ENCODE results near the gene PEX3. TPM values are rescaled to one million over a fixed set of nuclear protein-coding genes. Genes with fewer than 3 reads are reported as not detected.

The PEX3 gene
- total RNA-seq, 1 donor from 2014 or later = 13.0 TPM

DNA sequence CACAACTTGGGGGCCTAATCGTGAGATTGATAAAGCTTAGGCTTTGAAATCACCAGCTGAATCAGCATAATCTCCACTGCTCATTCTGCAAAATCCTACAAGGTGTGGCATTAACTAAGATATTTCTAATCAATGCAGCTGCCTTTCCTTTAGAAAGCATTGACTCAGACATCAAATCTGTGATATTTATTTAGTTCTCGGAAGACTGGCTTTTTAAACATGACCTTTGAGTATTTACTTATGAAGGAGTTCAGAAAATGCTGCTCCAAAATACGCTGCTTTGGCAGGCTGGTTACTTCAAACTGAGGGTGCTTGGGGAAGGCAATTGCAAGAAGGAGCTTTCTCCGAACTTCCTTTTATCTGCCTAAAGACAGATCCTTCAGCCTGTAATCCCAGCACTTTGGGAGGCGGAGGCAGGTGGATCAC, 84.6 kb downstream of the PEX3 start:
- intact Hi-C loops (cut with micrococcal nuclease) = loop anchor here (5.0 kb wide), 2 partner anchors 593 to 617 kb away; partner anchors contain the start of gene STX11

DNA sequence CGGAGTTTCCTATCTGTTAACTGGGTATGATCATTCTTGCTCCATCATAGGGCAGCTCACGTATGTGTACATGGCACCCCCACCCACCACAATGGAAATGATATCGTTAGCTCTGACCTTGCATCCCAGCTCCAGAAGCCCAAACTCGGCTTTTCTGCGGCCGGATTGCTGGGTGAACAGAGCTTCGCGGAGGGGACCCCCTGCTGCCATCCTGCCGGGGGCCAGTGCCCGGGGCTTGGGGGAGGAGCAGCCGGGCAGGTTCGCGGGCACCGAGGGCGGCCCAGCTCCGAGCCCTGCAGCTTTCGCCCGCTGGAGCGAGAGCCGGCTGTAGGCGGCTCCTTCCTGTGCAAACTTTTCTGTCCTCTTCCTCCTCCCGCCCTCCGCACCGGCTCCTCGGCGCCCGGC, 85.9 kb downstream of the PEX3 start:
- intact Hi-C loops (cut with micrococcal nuclease) = loop anchor here (1.0 to 5.0 kb wide), 7 partner anchors 8 to 616 kb away; partner anchors contain the start of genes ADAT2, FUCA2, LTV1 and PEX3

DNA sequence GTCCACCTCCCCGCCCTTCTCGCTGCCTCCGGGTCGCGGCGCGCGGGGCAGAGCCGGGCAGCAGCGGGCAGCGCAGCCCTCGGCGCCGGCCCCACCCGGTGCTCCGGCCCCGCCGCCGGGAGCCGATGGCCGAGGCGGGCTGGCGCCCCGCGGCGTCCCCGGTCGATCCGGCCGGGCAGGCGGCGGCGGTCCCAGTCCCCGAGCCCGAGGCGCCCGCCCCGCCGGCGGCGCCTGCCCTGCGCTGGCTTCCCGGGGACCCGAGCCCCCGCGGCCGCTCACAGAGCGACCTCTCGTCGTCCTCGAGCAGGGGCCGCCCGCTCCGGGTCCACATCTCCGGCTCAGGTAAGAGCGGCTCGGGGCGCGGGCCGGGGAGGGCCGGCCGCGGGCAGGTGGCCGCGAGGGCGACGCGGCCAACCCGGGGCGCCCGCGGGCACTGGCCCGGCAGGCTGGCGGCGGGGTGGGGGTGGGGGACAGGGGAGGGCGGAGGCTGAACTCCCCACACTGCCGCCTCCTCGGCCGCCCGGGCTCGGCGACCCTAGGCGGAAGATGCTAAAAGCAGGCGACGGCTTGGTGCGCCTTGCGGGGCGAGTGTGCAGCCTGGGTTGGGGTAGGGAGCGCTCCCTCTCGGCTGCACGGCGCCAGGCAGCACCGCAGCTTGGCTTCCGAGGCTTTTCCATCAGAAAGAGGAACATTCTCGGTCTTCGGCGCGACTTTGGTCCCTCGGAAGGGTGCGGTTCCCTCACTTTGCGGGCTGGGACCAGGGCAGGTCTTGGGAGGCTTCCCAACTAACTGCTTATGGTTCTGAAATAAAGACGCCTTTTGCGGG, 86.5 kb downstream of the PEX3 start:
- intact Hi-C loops (cut with micrococcal nuclease) = loop anchor here (1.0 to 5.0 kb wide), 8 partner anchors 9 to 615 kb away; partner anchors contain the start of genes ADAT2, FUCA2, LTV1 and PEX3

GRCh38 chr6:143538374-143538773, 87.8 kb downstream of the PEX3 start:
- intact Hi-C loops (cut with micrococcal nuclease) = loop anchor here (2.0 to 5.0 kb wide), 3 partner anchors 16 to 614 kb away; partner anchors contain the start of gene STX11

DNA sequence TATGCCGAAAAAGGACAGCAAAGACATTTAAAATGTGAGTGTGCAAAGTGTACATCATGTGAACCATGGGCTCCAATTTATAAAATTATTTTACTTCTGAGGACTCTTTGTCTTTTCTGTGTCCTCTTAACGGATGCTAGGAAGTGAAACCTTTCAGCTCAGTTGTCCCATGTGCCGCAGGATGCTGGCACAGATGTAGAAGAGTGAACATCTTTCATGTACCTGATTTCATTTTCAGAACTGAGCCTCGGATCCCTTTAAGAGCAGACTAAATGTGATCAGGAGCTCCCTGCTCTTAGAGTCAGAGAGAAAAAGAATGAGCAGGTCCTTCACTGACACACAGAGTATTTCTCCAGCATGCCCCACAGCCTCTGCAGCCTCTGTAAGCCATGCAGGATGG, 88.5 kb downstream of the PEX3 start:
- intact Hi-C loops (cut with micrococcal nuclease) = loop anchor here (2.0 to 5.0 kb wide), 3 partner anchors 16 to 613 kb away; partner anchors contain the start of gene STX11

DNA sequence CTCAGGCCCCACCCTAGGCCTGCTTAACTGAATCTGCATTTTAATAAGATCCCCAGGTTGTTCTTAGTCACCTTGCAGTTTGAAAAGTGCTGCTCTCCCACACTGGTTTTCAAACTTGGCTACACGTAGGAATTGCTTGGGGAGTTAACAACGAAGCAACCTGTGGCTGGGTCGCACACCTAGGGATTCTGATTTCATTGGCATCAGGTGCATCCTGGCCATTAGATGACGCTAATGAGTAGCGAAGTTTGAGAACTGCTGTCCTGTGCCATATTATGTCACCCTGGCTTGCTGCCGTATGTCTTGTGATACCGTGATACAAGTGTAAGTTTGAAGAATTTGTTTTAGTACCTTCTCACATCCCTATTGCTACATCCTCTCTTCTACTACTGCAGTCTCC, 89.1 kb downstream of the PEX3 start:
- intact Hi-C loops (cut with micrococcal nuclease) = loop anchor here (2.0 to 10.0 kb wide), 4 partner anchors 15 to 1145 kb away; partner anchors contain the start of gene STX11

GRCh38 chr6:143540192-143540591, 89.6 kb downstream of the PEX3 start:
- intact Hi-C loops (cut with micrococcal nuclease) = loop anchor here (10.0 kb wide), 1 partner anchor 1145 kb away; no protein-coding TSS in a partner anchor

Other genes with a start within 250 kb of the PEX3 start
- gene ADAT2, start 110 bp upstream of the PEX3 start, total RNA-seq = 19.5 and 22.6 TPM in 2 replicates
- 15.7 and 17.3 TPM in 2 replicates for gene FUCA2, start 60.9 kb downstream of the PEX3 start, total RNA-seq
- gene PHACTR2, start 227.2 kb downstream of the PEX3 start, total RNA-seq = 42.1 and 44.8 TPM in 2 replicates

Data from T-helper 1 cell treated with Interleukin-12 subunit alpha and Interleukin-12 subunit beta and Interleukin-4 antibody, amounts not matched to agents 30 ng/mL and 1 ng/mL, for 36 hours (primary cell).